ENCODE data around the gene MED12L.

The MED12L gene

DNA sequence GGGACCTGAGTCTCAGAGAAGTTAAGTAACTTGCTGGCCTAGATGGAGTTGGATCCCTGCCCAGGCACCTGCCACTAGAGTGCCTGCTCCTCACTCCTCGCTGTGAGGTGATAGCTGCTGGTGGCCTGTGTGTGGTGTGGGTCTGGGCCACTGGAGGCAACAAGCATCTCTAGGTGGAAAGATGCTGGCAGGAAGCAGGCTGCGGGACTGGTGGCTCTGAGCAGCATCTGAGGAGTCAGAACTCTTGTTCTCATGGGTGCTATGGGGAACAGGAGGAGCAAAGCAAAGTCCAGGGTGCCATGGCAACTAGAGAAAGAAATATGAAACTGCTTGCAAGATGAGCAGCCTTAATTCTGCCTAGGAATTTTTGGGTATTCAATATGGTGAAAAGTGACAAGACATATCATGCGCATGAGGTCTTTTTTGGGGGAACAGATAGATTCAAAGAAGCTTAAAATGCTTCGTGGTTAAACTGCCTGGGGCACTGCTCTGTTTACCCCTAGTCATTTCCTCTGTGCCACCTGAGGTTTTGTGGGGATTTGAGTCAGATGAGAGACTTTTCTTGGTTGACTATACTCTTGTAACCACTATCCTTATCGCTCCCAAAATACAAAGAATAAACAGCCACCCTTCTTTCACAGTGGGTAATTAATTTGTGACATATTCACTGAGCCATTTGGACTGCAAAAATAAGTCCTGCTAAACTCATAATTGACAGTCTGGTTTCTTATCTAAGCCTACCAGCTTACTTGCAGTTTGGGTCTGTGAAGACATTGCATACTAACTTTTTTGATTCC, 50.3 kb downstream of the MED12L start:
- no peak overlapping the region for H3K27ac ChIP-seq (replicated peaks)
- peaks cover 5% of the 10 kb centered on the region for H3K27me3 ChIP-seq (ENCODE audit: insufficient read depth, poor library complexity, severe bottlenecking)
- TF ChIP-seq, protein P1, sequence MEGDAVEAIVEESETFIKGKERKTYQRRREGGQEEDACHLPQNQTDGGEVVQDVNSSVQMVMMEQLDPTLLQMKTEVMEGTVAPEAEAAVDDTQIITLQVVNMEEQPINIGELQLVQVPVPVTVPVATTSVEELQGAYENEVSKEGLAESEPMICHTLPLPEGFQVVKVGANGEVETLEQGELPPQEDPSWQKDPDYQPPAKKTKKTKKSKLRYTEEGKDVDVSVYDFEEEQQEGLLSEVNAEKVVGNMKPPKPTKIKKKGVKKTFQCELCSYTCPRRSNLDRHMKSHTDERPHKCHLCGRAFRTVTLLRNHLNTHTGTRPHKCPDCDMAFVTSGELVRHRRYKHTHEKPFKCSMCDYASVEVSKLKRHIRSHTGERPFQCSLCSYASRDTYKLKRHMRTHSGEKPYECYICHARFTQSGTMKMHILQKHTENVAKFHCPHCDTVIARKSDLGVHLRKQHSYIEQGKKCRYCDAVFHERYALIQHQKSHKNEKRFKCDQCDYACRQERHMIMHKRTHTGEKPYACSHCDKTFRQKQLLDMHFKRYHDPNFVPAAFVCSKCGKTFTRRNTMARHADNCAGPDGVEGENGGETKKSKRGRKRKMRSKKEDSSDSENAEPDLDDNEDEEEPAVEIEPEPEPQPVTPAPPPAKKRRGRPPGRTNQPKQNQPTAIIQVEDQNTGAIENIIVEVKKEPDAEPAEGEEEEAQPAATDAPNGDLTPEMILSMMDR (IDR thresholded peaks at IDR 0.05; ENCODE audit: insufficient read depth, low read length), result no peak
- no peak for TF ChIP-seq SPI1 (IDR thresholded peaks at IDR 0.05; ENCODE audit: borderline replicate concordance, low read depth)
- TF ChIP-seq POLR2AphosphoS5 (IDR thresholded peaks at IDR 0.05; ENCODE audit: low read depth), result no peak
- TF ChIP-seq, protein P2, sequence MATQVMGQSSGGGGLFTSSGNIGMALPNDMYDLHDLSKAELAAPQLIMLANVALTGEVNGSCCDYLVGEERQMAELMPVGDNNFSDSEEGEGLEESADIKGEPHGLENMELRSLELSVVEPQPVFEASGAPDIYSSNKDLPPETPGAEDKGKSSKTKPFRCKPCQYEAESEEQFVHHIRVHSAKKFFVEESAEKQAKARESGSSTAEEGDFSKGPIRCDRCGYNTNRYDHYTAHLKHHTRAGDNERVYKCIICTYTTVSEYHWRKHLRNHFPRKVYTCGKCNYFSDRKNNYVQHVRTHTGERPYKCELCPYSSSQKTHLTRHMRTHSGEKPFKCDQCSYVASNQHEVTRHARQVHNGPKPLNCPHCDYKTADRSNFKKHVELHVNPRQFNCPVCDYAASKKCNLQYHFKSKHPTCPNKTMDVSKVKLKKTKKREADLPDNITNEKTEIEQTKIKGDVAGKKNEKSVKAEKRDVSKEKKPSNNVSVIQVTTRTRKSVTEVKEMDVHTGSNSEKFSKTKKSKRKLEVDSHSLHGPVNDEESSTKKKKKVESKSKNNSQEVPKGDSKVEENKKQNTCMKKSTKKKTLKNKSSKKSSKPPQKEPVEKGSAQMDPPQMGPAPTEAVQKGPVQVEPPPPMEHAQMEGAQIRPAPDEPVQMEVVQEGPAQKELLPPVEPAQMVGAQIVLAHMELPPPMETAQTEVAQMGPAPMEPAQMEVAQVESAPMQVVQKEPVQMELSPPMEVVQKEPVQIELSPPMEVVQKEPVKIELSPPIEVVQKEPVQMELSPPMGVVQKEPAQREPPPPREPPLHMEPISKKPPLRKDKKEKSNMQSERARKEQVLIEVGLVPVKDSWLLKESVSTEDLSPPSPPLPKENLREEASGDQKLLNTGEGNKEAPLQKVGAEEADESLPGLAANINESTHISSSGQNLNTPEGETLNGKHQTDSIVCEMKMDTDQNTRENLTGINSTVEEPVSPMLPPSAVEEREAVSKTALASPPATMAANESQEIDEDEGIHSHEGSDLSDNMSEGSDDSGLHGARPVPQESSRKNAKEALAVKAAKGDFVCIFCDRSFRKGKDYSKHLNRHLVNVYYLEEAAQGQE (IDR thresholded peaks at IDR 0.05; ENCODE audit: insufficient replicate concordance, low read depth), result no peak
- TF ChIP-seq GABPA (IDR thresholded peaks at IDR 0.05; ENCODE audit: low read depth), result no peak
- DNase-seq (ENCODE audit: low read depth in 1 of 2, low spot score in 1 of 2), result no peak
- no peak overlapping the region for H3K4me3 ChIP-seq (replicated peaks; ENCODE audit: insufficient read depth, low read length)

DNA sequence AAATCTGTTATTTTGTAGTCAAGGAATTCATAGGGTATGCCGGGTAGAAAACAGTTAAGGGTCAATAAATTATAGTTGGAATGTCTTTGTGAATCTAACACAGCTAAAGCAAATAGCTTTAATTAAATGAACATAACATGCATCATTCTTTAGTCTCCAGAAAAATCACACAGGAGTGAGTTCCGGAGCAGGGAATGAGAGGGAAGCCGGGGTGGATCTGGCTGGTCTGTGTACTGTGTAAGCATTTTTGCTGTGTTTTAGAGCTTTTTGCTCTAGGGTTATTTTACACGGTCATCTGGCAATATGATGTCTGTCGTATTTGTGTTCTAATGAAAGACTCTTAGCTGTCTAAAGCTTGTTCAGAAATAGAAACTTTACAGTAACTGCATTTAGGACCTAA, 57.5 kb downstream of the MED12L start:
- Histone ChIP-seq H3K27ac (replicated peaks) (no peak overlapping the region), H3K27me3 (ENCODE audit: insufficient read depth, poor library complexity, severe bottlenecking) (peaks cover 4% of the 10 kb centered on the region), H3K4me3 (replicated peaks; ENCODE audit: insufficient read depth, low read length) (no peak overlapping the region)
- TF ChIP-seq GABPA (IDR thresholded peaks at IDR 0.05; ENCODE audit: low read depth) (no peak), SPI1 (IDR thresholded peaks at IDR 0.05; ENCODE audit: borderline replicate concordance, low read depth) (no peak), POLR2AphosphoS5 (IDR thresholded peaks at IDR 0.05; ENCODE audit: low read depth) (no peak)
- TF ChIP-seq, protein P1 (IDR thresholded peaks at IDR 0.05; ENCODE audit: insufficient read depth, low read length), result no peak
- TF ChIP-seq, protein P2 (IDR thresholded peaks at IDR 0.05; ENCODE audit: insufficient replicate concordance, low read depth), result no peak
- no peak for DNase-seq (ENCODE audit: low read depth in 1 of 2, low spot score in 1 of 2)

DNA sequence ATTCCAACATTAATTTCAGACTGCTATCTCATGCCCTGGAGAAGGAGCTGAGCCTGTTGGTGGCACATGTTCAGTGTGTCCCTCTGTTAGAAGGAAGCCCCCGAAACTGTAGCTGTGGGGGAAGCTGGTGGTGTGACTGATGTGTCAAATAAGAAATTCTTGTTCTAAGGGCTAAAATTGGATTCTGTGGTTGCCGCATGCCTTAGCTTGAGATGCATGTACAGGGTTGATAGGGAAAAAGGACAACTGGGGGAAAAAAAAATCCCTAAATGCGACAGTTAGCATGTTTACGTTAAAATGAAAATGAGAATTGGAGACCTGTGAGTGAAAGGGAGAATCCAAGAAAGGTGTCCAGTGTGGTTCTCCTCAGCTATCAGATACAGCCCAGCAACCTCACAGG, 58.6 kb downstream of the MED12L start:
- no peak for DNase-seq (ENCODE audit: low read depth in 1 of 2, low spot score in 1 of 2)
- Histone ChIP-seq H3K4me3 (replicated peaks; ENCODE audit: insufficient read depth, low read length) (no peak overlapping the region), H3K27ac (replicated peaks) (no peak overlapping the region), H3K27me3 (ENCODE audit: insufficient read depth, poor library complexity, severe bottlenecking) (peaks cover 2% of the 10 kb centered on the region)
- TF ChIP-seq, protein P2 (IDR thresholded peaks at IDR 0.05; ENCODE audit: insufficient replicate concordance, low read depth), result no peak
- TF ChIP-seq, protein P1 (IDR thresholded peaks at IDR 0.05; ENCODE audit: insufficient read depth, low read length), result no peak
- TF ChIP-seq SPI1 (IDR thresholded peaks at IDR 0.05; ENCODE audit: borderline replicate concordance, low read depth) (no peak), POLR2AphosphoS5 (IDR thresholded peaks at IDR 0.05; ENCODE audit: low read depth) (no peak), GABPA (IDR thresholded peaks at IDR 0.05; ENCODE audit: low read depth) (no peak)
